HG02623 (cell line): Measurements from ENCODE around the gene DUSP1.
"Not testable (repeated sequence)": the region's sequence is repeated elsewhere in the genome, so short reads cannot be mapped to it uniquely, and the experiment has no call there.

Source experiments
- ATAC-seq: cut with Tn5 transposase; IDR thresholded peaks from one replicate; pipeline ENCODE4 v1.9.1; 2021; ENCODE audit warnings: moderate library complexity; ENCODE audit not compliant: unreplicated experiment

The DUSP1 gene, protein sequence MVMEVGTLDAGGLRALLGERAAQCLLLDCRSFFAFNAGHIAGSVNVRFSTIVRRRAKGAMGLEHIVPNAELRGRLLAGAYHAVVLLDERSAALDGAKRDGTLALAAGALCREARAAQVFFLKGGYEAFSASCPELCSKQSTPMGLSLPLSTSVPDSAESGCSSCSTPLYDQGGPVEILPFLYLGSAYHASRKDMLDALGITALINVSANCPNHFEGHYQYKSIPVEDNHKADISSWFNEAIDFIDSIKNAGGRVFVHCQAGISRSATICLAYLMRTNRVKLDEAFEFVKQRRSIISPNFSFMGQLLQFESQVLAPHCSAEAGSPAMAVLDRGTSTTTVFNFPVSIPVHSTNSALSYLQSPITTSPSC

DNA sequence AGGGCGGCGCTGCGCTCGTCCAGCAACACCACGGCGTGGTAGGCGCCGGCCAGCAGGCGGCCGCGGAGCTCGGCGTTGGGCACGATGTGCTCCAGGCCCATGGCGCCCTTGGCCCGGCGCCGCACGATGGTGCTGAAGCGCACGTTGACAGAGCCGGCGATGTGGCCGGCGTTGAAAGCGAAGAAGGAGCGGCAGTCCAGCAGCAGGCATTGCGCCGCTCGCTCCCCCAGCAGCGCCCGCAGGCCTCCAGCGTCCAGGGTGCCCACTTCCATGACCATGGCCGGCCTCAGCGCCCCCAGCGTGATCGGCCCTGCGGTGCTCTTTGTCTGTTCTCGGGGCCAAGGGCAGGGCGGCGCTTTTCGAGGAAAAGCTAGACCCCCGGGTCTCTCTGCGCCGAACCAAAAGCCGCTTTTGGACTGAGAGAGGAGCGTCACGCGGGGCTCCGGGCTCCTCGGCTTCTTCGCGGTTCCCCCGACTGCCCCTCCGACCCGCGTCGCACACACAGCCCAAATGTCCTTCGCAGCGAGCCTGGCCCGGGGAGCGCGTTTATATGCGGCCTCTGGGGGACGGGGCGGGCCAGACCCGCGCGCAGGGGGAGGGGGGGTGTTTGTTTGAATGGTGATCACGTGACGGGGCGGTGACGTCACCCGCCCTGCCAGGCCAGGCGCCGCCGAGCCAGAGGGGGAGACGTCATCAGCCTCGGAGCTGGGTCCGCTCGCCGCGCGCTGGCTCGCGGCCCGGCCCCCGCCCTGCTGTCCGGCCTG, at the start of gene DUSP1:
Gene DUSP1 (minus strand): TSS at position 521 of the 764 bp plus-strand sequence. CDS start 243 bp downstream, at position 278.
- peak; percentile 53 for ATAC-seq

- no peak for ATAC-seq
Observed at GRCh38 chr5:172820046-172820767, 49.2 kb upstream of the DUSP1 start.

DNA sequence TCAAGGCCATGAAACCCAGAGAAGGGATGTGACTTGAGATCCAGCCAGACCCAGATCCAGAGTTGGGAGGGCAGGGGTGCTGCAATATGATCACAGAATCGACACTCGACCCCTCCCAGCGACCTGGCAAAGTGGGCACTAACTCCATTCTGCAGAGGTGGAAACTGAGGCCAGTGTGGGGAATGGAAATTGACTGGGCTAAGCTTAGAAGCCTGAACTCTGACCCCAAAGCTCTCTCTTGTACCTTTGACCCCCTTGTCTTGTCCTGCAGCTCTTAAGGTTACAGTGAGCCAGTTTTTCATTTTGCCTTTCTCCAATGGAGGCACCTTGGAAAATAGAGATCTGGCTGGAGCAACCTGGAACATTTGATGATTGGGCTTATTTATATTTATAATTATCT, 48.6 kb upstream of the DUSP1 start:
- no peak for ATAC-seq

- no peak for ATAC-seq
Observed at GRCh38 chr5:172818081-172818480, 47.1 kb upstream of the DUSP1 start.

- ATAC-seq, result no peak
Observed at GRCh38 chr5:172817664-172818063, 46.7 kb upstream of the DUSP1 start.

- ATAC-seq, result no peak
Observed at GRCh38 chr5:172816925-172817562, 46.0 kb upstream of the DUSP1 start.

DNA sequence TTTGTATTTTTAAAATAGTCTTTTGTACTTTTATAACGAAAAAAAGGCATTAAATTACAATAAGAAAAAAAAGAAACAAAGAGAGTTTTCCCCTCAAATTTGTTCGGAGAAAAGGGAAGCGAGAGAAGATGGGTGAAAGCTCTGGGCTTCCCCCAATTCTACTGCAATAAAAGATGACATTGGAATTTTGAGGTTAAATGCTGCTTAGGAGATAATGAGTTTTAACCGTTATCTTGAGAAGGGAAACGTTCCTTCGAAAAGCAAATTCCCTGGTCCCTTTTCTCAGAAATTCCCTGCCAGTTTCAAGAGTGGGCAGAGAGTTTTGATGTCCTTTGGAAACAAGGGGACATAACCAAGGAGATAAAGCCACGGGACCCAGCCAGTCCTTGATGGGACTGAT, 44.6 kb upstream of the DUSP1 start:
- ATAC-seq, result no peak

GRCh38 chr5:172810996-172811395, 40.0 kb upstream of the DUSP1 start:
- ATAC-seq, result not testable (repeated sequence)

- ATAC-seq, result no peak
Observed at GRCh38 chr5:172809774-172810173, 38.8 kb upstream of the DUSP1 start.

GRCh38 chr5:172807766-172808311, 36.8 kb upstream of the DUSP1 start:
- no peak for ATAC-seq

- ATAC-seq, result peak; percentile 98
Observed at GRCh38 chr5:172806897-172807672, 36.1 kb upstream of the DUSP1 start.

DNA sequence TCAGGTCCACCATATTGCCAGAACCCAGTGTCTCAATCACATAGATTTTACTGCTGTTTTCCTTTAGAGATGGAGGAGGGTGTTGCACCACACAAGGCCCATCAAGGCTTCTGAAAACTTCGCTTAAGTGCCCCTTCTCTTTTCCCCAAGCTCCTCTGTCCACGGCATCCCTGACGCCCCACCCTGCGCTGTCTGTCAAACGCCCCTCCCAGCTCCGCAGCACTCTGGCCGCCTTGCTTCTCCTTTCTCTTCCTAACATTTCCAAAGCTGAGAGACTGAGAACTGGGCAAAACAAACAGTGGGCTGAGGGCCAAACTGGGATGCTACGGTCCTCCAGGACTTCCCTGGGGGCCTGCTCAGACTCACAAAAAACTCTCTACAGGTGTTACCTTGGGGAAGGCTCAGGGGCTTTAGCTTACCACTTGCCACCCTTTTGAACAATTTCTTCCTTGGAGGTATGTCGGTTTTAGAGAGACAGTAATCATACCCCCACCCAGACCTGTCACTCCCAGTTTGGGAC, 34.8 kb upstream of the DUSP1 start:
- no peak for ATAC-seq

DNA sequence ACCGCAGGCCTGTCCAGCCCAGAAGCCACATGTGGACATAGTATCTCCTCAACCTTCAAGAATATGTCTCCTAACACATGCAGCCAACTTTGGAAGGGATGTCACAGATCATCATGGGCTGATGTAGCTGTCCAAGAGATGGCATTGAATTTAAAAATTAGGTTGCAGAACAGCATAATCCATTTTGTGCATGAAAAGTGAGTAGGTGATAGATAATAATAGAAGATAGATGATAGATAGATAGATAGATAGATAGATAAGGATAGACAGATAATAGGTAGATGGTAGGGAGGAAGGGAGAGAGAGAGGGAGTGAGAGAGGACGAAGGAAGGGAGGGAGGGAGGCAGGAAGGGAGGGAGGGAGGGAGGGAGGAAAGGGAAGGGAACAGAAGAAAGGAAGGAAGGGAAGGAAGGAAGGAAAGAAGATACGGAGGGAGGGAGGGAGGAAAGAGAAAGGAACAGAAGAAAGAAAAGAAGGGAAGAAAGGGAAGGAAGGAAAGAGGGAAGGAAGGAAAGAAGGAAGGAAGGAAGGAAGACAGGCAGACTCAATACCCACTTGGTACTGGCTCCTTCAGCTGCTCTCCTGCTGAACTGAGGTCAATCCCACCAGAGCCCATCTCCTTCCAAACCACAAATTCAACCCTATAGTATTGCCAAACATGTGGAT, 34.2 kb upstream of the DUSP1 start:
- ATAC-seq, result no peak

- ATAC-seq, result no peak
Observed at GRCh38 chr5:172802567-172803176, 31.7 kb upstream of the DUSP1 start.

- no peak for ATAC-seq
Observed at GRCh38 chr5:172802112-172802511, 31.1 kb upstream of the DUSP1 start.

DNA sequence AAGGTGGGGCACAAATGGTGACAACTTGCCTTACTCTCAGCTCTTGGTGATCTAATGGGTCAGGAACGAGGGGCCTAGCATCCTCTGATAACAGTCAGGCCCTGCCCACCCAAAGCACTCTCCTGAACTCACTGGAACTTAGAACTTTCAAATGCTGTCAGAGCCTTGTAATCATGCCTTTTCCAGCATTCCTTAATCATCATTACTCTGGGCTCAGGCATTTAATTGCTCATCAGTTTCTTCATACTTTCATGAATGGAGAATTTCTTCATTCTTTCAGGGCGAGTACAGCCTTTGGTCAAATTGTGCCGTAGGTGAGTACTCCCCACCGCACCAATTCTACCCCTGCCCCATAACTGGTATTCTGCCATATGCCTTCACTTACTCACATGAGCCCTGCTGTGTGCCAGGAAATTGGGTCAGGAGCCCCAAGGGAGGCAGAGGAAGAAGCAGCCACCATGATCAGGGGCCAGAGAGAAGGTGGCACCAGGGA, 30.2 kb upstream of the DUSP1 start:
- ATAC-seq, result no peak

GRCh38 chr5:172800088-172800551, 29.1 kb upstream of the DUSP1 start:
- no peak for ATAC-seq

DNA sequence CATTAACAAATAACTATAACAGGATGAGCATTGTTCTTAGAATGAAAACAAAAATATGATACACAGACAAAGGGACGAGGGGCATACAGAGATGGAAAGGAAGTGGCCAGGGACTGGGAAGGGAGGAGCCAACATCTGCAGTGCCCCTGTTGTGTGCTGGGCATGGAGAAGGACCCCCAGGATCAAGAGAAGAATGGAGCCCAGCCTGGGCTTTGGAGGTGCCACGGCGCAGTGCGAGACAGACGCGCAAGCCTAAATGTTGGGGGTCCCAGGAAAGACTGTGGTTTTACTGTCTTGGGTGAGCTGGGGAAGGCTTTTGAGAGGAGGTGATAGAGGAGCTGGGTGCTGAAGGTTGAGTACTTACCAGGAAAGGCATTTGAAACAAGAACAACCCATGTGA, 28.4 kb upstream of the DUSP1 start:
- no peak for ATAC-seq
